Activated naive CD8-positive, alpha-beta T cell treated with anti-CD3 and anti-CD28 coated beads for 36 hours (primary cell): Measurements from ENCODE around the gene KNTC1. TPM values are rescaled to one million over a fixed set of nuclear protein-coding genes. Genes with fewer than 3 reads are reported as not detected.
"Not testable (repeated sequence)": the region's sequence is repeated elsewhere in the genome, so short reads cannot be mapped to it uniquely, and the experiment has no call there.

ENCODE experiments used
- DNase-seq: peaks from one replicate; pipeline ENCODE4 v3.0.0; 2021
- H3K27ac Mint-ChIP-seq: one replicate; pipeline ENCODE4 v1.8.0; 2022; ENCODE audit warnings: mild to moderate bottlenecking, moderate library complexity, mixed read lengths
- H3K27me3 Mint-ChIP-seq: one replicate; pipeline ENCODE4 v1.8.0; 2022; ENCODE audit warnings: mild to moderate bottlenecking, mixed read lengths
- H3K36me3 Mint-ChIP-seq: one replicate; pipeline ENCODE4 v1.8.0; 2021; ENCODE audit warnings: mild to moderate bottlenecking, mixed read lengths
- H3K4me1 Mint-ChIP-seq: one replicate; pipeline ENCODE4 v1.8.0; 2021; ENCODE audit warnings: mixed read lengths
- H3K4me3 Mint-ChIP-seq: one replicate; pipeline ENCODE4 v1.8.0; 2022; ENCODE audit warnings: mild to moderate bottlenecking, moderate library complexity, mixed read lengths
- H3K9me3 Mint-ChIP-seq: one replicate; pipeline ENCODE4 v1.8.0; 2022; ENCODE audit warnings: mixed read lengths
- total RNA-seq, 2 experiments: library from RNA; stranded (reverse); gene quantifications; one replicate each; pipeline ENCODE4 v1.2.3, GENCODE V29; 2021

KNTC1 gene
- total RNA-seq, 2 experiments from 2014 or later: 85.9 to 89.9 TPM

DNA sequence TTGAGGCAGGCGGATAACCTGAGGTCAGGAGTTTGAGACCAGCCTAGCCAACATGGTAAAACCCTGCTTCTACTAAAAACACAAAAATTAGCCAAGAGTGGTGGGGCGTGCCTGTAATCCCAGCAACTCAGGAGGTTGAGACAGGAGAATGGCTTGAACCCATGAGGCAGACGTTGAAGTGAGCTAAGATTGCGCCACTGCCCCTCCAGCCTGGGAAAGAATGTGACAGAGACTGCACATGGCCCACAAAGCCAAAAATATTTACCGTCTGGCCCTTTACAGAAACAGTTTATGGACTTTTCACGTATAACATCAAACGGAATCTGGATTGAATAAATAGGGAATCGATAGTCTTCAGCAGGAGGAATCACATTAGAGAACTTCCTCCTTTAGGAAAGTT, 3.8 kb upstream of the KNTC1 start:
- Mint-ChIP-seq H3K36me3 (peaks cover 48% of the 10 kb centered on the region), H3K4me1 (peaks cover 38% of the 10 kb centered on the region), H3K27me3 (no peaks in the 10 kb centered on the region), H3K27ac (peak overlapping the region; percentile 21), H3K4me3 (no peak overlapping the region), H3K9me3 (no peaks in the 10 kb centered on the region)
- DNase-seq: no peak

GRCh38 chr12:122523846-122524718, 3.0 kb upstream of the KNTC1 start:
- Mint-ChIP-seq H3K4me1 (peaks cover 40% of the 10 kb centered on the region), H3K4me3 (no peak overlapping the region), H3K27me3 (no peaks in the 10 kb centered on the region), H3K36me3 (peaks cover 40% of the 10 kb centered on the region), H3K9me3 (no peaks in the 10 kb centered on the region), H3K27ac (no peak overlapping the region)
- DNase-seq: no peak

GRCh38 chr12:122527478-122527944, 462 bp downstream of the KNTC1 start:
- H3K27ac Mint-ChIP-seq: no peak overlapping the region
- H3K27me3 Mint-ChIP-seq: no peaks in the 10 kb centered on the region
- no peak overlapping the region for H3K4me3 Mint-ChIP-seq
- no peaks in the 10 kb centered on the region for H3K9me3 Mint-ChIP-seq
- H3K4me1 Mint-ChIP-seq: peaks cover 30% of the 10 kb centered on the region
- peaks cover 37% of the 10 kb centered on the region for H3K36me3 Mint-ChIP-seq
- DNase-seq: peak; percentile 30

DNA sequence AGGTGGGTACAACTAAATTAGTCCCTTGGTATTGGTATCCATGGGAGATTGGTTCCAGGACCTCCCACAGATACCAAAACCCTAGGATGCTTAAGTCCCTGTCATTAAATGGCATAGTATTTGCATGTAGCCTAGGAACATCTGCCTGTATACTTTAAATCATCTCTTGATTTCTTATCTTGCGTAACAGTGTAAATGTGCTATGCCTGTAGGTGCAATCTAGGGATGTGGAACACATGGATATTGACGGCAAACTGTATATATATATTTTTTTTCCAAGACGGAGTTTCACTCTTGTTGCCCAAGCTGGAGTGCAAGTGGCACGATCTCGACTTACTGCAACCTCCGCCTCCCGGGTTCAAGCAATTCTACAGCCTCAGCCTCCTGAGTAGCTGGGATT, 1.5 kb downstream of the KNTC1 start:
- Mint-ChIP-seq H3K27ac (no peak overlapping the region), H3K9me3 (no peaks in the 10 kb centered on the region), H3K27me3 (no peaks in the 10 kb centered on the region), H3K4me1 (peaks cover 27% of the 10 kb centered on the region), H3K36me3 (peaks cover 32% of the 10 kb centered on the region), H3K4me3 (peak overlapping the region; percentile 14)
- no peak for DNase-seq

DNA sequence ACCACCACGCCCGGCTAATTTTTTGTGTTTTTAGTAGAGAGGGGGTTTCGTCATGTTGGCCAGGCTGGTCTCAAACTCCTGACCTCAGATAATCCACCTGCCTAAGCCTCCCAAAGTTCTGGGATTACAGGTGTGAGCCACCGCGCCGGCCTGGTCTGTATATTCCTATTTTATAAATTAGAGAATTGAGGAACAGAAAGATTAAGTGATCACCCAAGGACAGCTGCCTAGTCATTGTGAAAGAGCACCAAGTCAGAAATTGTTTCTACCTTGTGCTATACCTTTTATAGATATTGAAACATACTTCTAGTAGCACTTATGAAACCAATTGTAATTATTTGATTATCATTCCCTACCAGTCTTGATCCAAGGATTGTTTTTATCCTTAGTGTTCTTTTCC, 1.9 kb downstream of the KNTC1 start:
- H3K4me3 Mint-ChIP-seq: peak overlapping the region; percentile 14
- H3K4me1 Mint-ChIP-seq: peaks cover 23% of the 10 kb centered on the region
- H3K27ac Mint-ChIP-seq: no peak overlapping the region
- H3K9me3 Mint-ChIP-seq: no peaks in the 10 kb centered on the region
- H3K27me3 Mint-ChIP-seq: no peaks in the 10 kb centered on the region
- no peak for DNase-seq
- peaks cover 28% of the 10 kb centered on the region for H3K36me3 Mint-ChIP-seq

DNA sequence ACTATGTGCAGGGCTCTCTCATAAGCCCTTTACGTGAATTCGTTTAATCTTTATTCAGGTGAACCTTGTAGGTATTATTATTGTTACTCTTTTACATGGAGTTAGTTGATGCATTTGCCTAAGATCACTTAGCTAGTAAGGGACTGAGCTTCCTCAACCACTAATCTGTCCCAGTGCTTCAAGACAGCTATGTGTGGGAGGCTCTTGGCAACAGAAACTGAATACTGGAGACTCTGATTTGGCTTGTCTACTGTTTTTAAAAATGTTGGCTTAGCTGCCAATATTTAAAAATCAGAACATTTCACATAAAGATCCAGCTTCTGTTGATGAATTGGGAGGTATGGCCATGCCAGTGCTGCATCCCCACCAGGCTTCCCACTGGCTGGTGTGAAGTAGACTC, 6.8 kb downstream of the KNTC1 start:
- H3K4me1 Mint-ChIP-seq: peaks cover 10% of the 10 kb centered on the region
- H3K4me3 Mint-ChIP-seq: no peak overlapping the region
- H3K36me3 Mint-ChIP-seq: peaks cover 28% of the 10 kb centered on the region
- no peaks in the 10 kb centered on the region for H3K27me3 Mint-ChIP-seq
- H3K27ac Mint-ChIP-seq: no peak overlapping the region
- H3K9me3 Mint-ChIP-seq: no peaks in the 10 kb centered on the region
- DNase-seq: no peak

GRCh38 chr12:122537021-122537420, 10.0 kb downstream of the KNTC1 start:
- H3K4me3 Mint-ChIP-seq: no peak overlapping the region
- no peaks in the 10 kb centered on the region for H3K27me3 Mint-ChIP-seq
- no peak for DNase-seq
- no peak overlapping the region for H3K27ac Mint-ChIP-seq
- peaks cover 21% of the 10 kb centered on the region for H3K36me3 Mint-ChIP-seq
- H3K9me3 Mint-ChIP-seq: no peaks in the 10 kb centered on the region
- H3K4me1 Mint-ChIP-seq: peaks cover 2% of the 10 kb centered on the region

DNA sequence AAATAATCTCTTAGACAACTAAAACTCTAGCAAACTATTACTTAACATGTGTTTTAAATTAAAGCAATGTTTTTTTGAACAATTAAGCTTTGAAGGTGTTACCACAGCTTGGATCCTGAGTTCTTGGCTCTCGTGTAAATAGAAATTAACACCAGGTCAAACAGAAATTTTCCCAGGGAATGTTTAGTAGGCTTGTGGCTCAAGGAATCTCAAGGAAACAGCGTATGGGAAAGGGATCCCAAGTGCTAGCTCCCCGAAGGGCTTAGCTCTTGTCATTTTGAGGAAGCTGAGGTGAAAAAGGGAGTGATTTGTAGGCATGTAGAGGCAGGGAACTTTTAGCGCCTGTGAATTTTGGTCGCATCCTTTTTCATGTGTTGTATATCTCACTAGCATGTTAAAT, 11.4 kb downstream of the KNTC1 start:
- Mint-ChIP-seq H3K27me3 (no peaks in the 10 kb centered on the region), H3K27ac (no peak overlapping the region), H3K4me3 (no peak overlapping the region), H3K4me1 (peaks cover under 1% of the 10 kb centered on the region), H3K9me3 (no peaks in the 10 kb centered on the region), H3K36me3 (peaks cover 25% of the 10 kb centered on the region)
- no peak for DNase-seq

GRCh38 chr12:122544537-122544936, 17.5 kb downstream of the KNTC1 start:
- Mint-ChIP-seq H3K4me3 (no peak overlapping the region), H3K9me3 (no peaks in the 10 kb centered on the region), H3K36me3 (peaks cover 17% of the 10 kb centered on the region), H3K27me3 (no peaks in the 10 kb centered on the region), H3K4me1 (no peaks in the 10 kb centered on the region), H3K27ac (no peak overlapping the region)
- DNase-seq: no peak

- Mint-ChIP-seq H3K4me3 (no peak overlapping the region), H3K27ac (no peak overlapping the region), H3K36me3 (peaks cover 25% of the 10 kb centered on the region), H3K27me3 (no peaks in the 10 kb centered on the region), H3K9me3 (no peaks in the 10 kb centered on the region), H3K4me1 (no peaks in the 10 kb centered on the region)
- no peak for DNase-seq
These were observed 18.8 kb downstream of the KNTC1 start for GRCh38 chr12:122545855-122546254.

DNA sequence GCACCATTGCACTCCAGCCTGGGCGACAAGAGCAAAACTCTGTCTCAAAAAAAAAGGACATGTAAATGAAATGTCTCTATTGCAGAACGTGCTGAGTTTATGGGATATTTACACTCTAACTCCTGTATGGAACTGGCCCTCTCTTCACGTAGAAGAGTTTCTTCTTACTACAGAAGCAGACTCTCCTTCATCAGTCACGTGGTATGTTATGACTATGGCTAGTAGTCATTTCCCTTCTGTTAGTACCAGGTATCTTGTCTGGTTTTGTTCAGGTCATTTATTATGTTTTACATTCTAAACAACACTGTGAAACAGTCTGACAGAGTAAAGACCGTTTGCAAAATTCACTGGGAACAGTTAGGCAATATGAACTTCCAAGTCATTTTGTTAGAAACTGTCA, 20.3 kb downstream of the KNTC1 start:
- H3K36me3 Mint-ChIP-seq: peaks cover 27% of the 10 kb centered on the region
- no peak overlapping the region for H3K27ac Mint-ChIP-seq
- H3K4me3 Mint-ChIP-seq: no peak overlapping the region
- no peaks in the 10 kb centered on the region for H3K9me3 Mint-ChIP-seq
- no peaks in the 10 kb centered on the region for H3K4me1 Mint-ChIP-seq
- H3K27me3 Mint-ChIP-seq: no peaks in the 10 kb centered on the region
- DNase-seq: no peak

DNA sequence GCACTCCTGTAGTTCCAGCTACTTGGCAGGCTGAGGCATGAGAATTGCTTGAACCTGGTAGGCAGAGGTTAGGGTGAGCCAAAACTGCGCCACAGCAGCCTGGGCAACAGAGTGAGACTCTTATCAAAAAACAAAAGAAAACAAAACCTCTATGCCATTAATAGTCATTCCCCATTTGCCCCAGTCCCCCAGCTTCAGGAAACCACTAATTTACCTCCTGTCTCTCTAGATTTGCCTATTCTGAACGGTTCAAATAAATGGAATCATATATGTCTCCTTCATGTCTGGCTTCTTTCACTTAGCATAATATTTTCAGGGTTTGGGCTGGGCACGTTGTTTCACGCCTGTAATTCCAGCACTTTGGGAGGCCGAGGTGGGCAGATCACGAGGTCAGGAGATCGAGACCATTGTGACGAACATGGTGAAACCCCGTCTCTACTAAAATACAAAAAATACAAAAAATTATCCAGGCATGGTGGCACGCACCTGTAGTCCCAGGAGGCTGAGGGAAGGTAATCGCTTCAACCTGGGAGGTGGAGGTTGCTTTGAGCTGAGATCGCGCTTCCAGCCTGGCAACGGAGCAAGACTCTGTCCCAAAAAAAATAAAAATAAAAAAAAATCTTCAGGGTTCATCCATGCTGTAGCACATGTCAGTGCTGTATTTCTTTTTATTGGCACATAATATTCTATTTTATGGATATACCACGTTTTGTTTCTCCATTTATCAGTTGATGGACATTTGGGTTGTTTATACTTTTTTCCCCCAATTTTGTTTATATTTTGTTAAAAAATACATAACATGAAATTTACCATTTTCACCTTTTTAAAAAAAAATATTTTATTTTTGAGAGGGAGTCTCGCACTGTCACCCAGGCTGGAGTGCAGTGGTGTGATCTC, 31.9 kb downstream of the KNTC1 start:
- no peaks in the 10 kb centered on the region for H3K9me3 Mint-ChIP-seq
- peaks cover 37% of the 10 kb centered on the region for H3K36me3 Mint-ChIP-seq
- H3K27me3 Mint-ChIP-seq: no peaks in the 10 kb centered on the region
- peaks cover 5% of the 10 kb centered on the region for H3K4me1 Mint-ChIP-seq
- no peak overlapping the region for H3K27ac Mint-ChIP-seq
- no peak overlapping the region for H3K4me3 Mint-ChIP-seq
- no peak for DNase-seq

GRCh38 chr12:122560138-122560537, 33.1 kb downstream of the KNTC1 start:
- DNase-seq: no peak
- H3K9me3 Mint-ChIP-seq: no peaks in the 10 kb centered on the region
- H3K36me3 Mint-ChIP-seq: peaks cover 34% of the 10 kb centered on the region
- H3K4me3 Mint-ChIP-seq: no peak overlapping the region
- H3K27me3 Mint-ChIP-seq: no peaks in the 10 kb centered on the region
- H3K27ac Mint-ChIP-seq: no peak overlapping the region
- peaks cover 5% of the 10 kb centered on the region for H3K4me1 Mint-ChIP-seq

- H3K4me1 Mint-ChIP-seq: peaks cover 5% of the 10 kb centered on the region
- no peaks in the 10 kb centered on the region for H3K27me3 Mint-ChIP-seq
- DNase-seq: no peak
- H3K9me3 Mint-ChIP-seq: no peaks in the 10 kb centered on the region
- H3K27ac Mint-ChIP-seq: no peak overlapping the region
- H3K4me3 Mint-ChIP-seq: no peak overlapping the region
- peaks cover 17% of the 10 kb centered on the region for H3K36me3 Mint-ChIP-seq
These were observed 36.3 kb downstream of the KNTC1 start for GRCh38 chr12:122563361-122563760.

- not testable (repeated sequence) for H3K4me3 Mint-ChIP-seq, DNase-seq, H3K4me1 Mint-ChIP-seq, H3K27ac Mint-ChIP-seq, H3K27me3 Mint-ChIP-seq, H3K9me3 Mint-ChIP-seq
- peaks cover 10% of the 10 kb centered on the region for H3K36me3 Mint-ChIP-seq
These were observed 39.8 kb downstream of the KNTC1 start for GRCh38 chr12:122566816-122567215.
